Mammary epithelial cell (primary cell): ENCODE measurements around the gene ARPC1B.

Experiments used
- CTCF ChIP-seq, 2 donors: IDR thresholded peaks in 1 of 2; conservative IDR thresholded peaks in 1 of 2; 2 replicates each; pipeline ENCODE4 v1.5.1; 2011 to 2012; ENCODE audit warnings: inconsistent platforms in 2 of 2, low read length in 2 of 2, mild to moderate bottlenecking in 2 of 2, control low read depth in 1 of 2, low read depth in 1 of 2; ENCODE audit not compliant: insufficient read depth in 1 of 2; ENCODE audit errors: extremely low read depth in 1 of 2
- EZH2 ChIP-seq: IDR thresholded peaks from 2 replicates; pipeline ENCODE4 v1.6.1; 2012; ENCODE audit warnings: low read length, inconsistent platforms, borderline replicate concordance

- TF ChIP-seq CTCF (conservative IDR thresholded peaks at IDR 0.05 in 1 of 2, IDR thresholded peaks at IDR 0.05 in 1 of 2; ENCODE audit: extremely low read depth in 1 of 2, insufficient read depth in 1 of 2, low read depth in 1 of 2, low read length in 2 of 2) (no peak), EZH2 (no peak)
These were observed 18.3 kb downstream of the ARPC1B start for GRCh38 chr7:99392659-99393354.
